Heart right ventricle (tissue), 16 donors: ENCODE measurements around the gene SND1. TPM values are rescaled to one million over a fixed set of nuclear protein-coding genes. Genes with fewer than 3 reads are reported as not detected.

ENCODE experiments used
- ATAC-seq, 8 donors: fragments of 200-7000 bp; cut with Tn5 transposase; one replicate each; pipeline ENCODE4 v1.9.1; 2020; ENCODE audit warnings: mild to moderate bottlenecking in 8 of 8, moderate library complexity in 8 of 8, moderate number of reproducible peaks in 1 of 8
- DNase-seq, 2 donors: peaks; one replicate each; pipeline ENCODE4 v3.0.0-alpha.2; 2020
- H3K27ac ChIP-seq, 10 donors: fragments of 200-600 bp; sonication (generic) in 2 of 10; one replicate each; pipeline versions ENCODE4 v1.5.0 to v1.8.0; 2020 to 2022; ENCODE audit warnings: mild to moderate bottlenecking in 3 of 10
- H3K27me3 ChIP-seq, 7 donors: fragments of 200-600 bp; one replicate each; pipeline ENCODE4 v1.8.0; 2021 to 2022; ENCODE audit warnings: mild to moderate bottlenecking in 2 of 7
- H3K36me3 ChIP-seq, 9 donors: fragments of 200-600 bp; sonication (generic) in 1 of 9; one replicate each; pipeline versions ENCODE4 v1.5.0 to v1.8.0; 2020 to 2022; ENCODE audit warnings: mild to moderate bottlenecking in 2 of 9
- H3K4me1 ChIP-seq, 9 donors: fragments of 200-600 bp; sonication (generic) in 1 of 9; one replicate each; pipeline versions ENCODE4 v1.5.0 to v1.8.0; 2020 to 2022; ENCODE audit warnings: mild to moderate bottlenecking in 4 of 9
- H3K4me3 ChIP-seq, 10 donors: fragments of 200-600 bp; sonication (generic) in 2 of 10; one replicate each; pipeline versions ENCODE4 v1.5.0 to v1.8.0; 2020 to 2022; ENCODE audit warnings: mild to moderate bottlenecking in 7 of 10, moderate library complexity in 2 of 10
- H3K9me3 ChIP-seq, 11 donors: fragments of 200-600 bp in 10 of 11; sonication (generic) in 2 of 11; one replicate each; pipeline versions ENCODE4 v1.5.0 to v1.8.0; 2013 to 2022; ENCODE audit warnings: mild to moderate bottlenecking in 2 of 11, control low read depth in 1 of 11, moderate library complexity in 1 of 11
- CTCF ChIP-seq, 9 donors: fragments of 200-600 bp; sonication (generic) in 2 of 9; IDR thresholded peaks; one replicate each; pipeline versions ENCODE4 v1.5.0 to v1.8.0; 2021 to 2022; ENCODE audit warnings: antibody characterized with exemption in 9 of 9, mild to moderate bottlenecking in 5 of 9, moderate library complexity in 1 of 9
- WGBS, 2 donors: extraction: QIAGEN DNeasy Blood & Tissue Kit; methylation state at CpG; one replicate each; pipeline ENCODE4 v1.1.7; 2013; ENCODE audit warnings: inconsistent platforms in 1 of 2; 5-methylcytosine and 5-hydroxymethylcytosine counted together
- intact Hi-C, 10 donors: fragments of 100-400 bp; cut with DNase I; formaldehyde crosslinking; loops; one replicate each; pipeline versions ENCODE4 v1.11.1 to v1.14.2; 2022
- polyA plus RNA-seq, 2 donors: library from polyadenylated mRNA; stranded (reverse); fragments of 200-250 nt; gene quantifications; one replicate each; pipeline ENCODE4 v1.2.3, GENCODE V29; 2013
- total RNA-seq, 10 donors: library from RNA; stranded (reverse); fragmentation: NEBNext Ultra II Directional in 3 of 10; extraction: Animal tissue kit (Norgen Biotek cat#: 25700) in 3 of 10; gene quantifications; one replicate each; pipeline versions ENCODE4 v1.2.1 to v1.2.4, GENCODE V29; 2021 to 2023
- donor health status: Arrhythmogenic right ventricular cardiomyopathy.
- donor health status: ischemic (EF 13 %, LVEDD 7.1; RV severe dilation, severe dysfunction).
- donor health status: healthy with polysubstance abuse.
- donor health status: DM: no; HTN: yes; CAD: no.
- donor health status: DM: no; HTN: no; CAD: no.
- donor health status: ischemic (EF 25% LVEDD 6.9; RV normal size, moderate dysfunction).
- donor health status: ischemic (EF 25% LVEDD 5.7; RV mildly dilated, moderate dysfunction).
- donor health status: healthy.
- donor health status: DM: yes; HTN: yes; CAD: no.
- donor health status: Ischemic cardiomyopathy.
- donor health status: ischemic (EF 35%, LVEDD 5.7; RV mildly dilated, moderate dysfunction).
- donor health status: nonischemic (EF 11% LVEDD 7.7; RV severe dilation, severe dysfunction).
- donor health status: DM: yes; HTN: yes; CAD: no.
- donor health status: PGD.
- donor health status: ischemic (EF 29% LVEDD 5.4; RV normal size, mild dysfunction).
- donor health status: nonischemic (EF 23%, LVEDD 6.1; RV moderate dilation, normal function).

SND1 gene
- total and polyA plus RNA-seq, 12 donors = 39.9 to 107 (median 80.8) TPM

DNA sequence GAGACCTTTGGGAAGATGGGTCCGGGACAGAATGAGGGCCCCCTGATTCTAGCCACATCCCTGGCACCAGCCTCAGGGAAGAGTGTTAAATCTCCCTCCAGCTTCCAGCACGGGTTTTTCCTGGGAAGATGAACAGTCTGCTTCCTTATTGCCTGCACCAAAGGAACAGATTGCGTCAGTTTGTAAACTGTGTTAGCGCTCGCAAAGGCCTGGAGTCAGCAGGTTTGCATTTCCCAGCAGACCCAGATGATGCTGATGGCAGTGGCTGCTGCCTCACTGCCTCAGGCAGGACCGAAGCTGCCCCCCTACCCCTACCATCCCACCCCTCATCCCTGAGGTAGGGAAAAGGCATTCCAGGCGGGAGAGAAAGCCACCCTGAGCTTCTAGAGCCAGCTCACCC is 413.9 kb downstream of the SND1 start:
- Histone ChIP-seq H3K27me3 (no peaks in the 10 kb centered on the region), H3K9me3 (no peaks in the 10 kb centered on the region), H3K4me3 (no peak overlapping the region), H3K36me3 (peaks cover 0 to 30% (median 0%) of the 10 kb centered on the region in 9 donors), H3K4me1 (no peaks in the 10 kb centered on the region), H3K27ac (no peak overlapping the region)
- DNase-seq (no peak), ATAC-seq (no peak)
- no peak for TF ChIP-seq CTCF (IDR thresholded peaks at IDR 0.05)
- intact Hi-C loops = no loop called here
- WGBS, 2 donors = 92 to 93% methylated on average over 7 of the region's 7 CpGs

DNA sequence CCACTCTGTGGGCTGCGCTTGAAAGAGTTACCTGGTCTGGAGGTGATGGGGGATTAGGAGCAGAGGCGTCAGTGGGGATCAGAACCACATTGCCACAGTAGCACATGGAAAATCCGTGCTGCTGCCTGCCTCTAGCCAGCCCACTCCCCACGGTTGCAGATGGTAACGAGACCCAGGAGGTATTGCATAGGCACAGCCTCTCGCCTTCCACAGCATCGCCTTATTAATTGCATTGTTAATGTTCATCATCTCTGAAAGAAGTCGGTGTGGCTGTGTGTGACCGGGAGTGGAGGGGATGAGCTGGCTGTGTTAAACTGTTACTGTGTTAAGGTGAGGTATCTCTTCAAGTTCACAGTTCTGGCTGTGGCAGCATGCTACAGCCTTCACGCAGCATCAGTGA is 414.4 kb downstream of the SND1 start:
- no peak overlapping the region for H3K27ac ChIP-seq
- H3K4me1 ChIP-seq = no peaks in the 10 kb centered on the region
- H3K27me3 ChIP-seq = no peaks in the 10 kb centered on the region
- no peak for DNase-seq
- WGBS, 2 donors = 95 to 97% methylated on average over 10 of the region's 10 CpGs
- intact Hi-C loops = no loop called here
- H3K36me3 ChIP-seq = peaks cover 0 to 28% (median 0%) of the 10 kb centered on the region in 9 donors
- no peaks in the 10 kb centered on the region for H3K9me3 ChIP-seq
- ATAC-seq = no peak
- no peak overlapping the region for H3K4me3 ChIP-seq
- no peak for TF ChIP-seq CTCF (IDR thresholded peaks at IDR 0.05)

- Histone ChIP-seq H3K4me1 (no peaks in the 10 kb centered on the region), H3K27me3 (no peaks in the 10 kb centered on the region), H3K9me3 (no peaks in the 10 kb centered on the region), H3K27ac (no peak overlapping the region), H3K36me3 (peaks cover 0 to 24% (median 0%) of the 10 kb centered on the region in 9 donors), H3K4me3 (no peak overlapping the region)
- no peak for ATAC-seq
- DNase-seq = no peak
- WGBS, 2 donors = 65 to 78% methylated on average over 5 of the region's 5 CpGs
- peak in 1 of 9 donors; percentile 10 for TF ChIP-seq CTCF (IDR thresholded peaks at IDR 0.05)
- intact Hi-C loops = no loop called here
These were observed 414.9 kb downstream of the SND1 start for GRCh38 chr7:128066858-128067257.

DNA sequence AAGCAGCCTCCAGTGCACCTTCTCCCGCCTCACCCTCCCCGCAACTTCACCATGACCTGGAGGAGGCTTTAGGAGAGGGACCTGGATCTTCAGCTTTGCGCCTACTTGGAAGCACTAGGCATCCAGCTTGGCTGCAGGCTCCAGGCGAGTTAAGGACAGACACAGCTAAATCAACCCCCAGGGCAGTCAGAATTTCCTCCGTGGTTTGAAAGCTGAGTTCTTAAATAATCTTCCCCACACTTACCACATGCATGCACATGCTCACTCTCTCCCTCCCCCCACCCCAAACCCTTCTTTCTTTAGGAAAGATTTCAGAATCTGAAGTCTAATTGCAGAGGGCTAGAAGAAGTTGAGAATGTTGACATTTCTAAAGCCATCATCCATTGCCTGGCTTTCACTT is 416.0 kb downstream of the SND1 start:
- Histone ChIP-seq H3K4me1 (no peaks in the 10 kb centered on the region), H3K27ac (no peak overlapping the region), H3K27me3 (no peaks in the 10 kb centered on the region), H3K4me3 (no peak overlapping the region), H3K9me3 (no peaks in the 10 kb centered on the region), H3K36me3 (peaks cover 0 to 28% (median 0%) of the 10 kb centered on the region in 9 donors)
- DNase-seq = no peak
- WGBS, 2 donors = 91 to 93% methylated on average over 5 of the region's 5 CpGs
- ATAC-seq = no peak
- intact Hi-C loops = no loop called here
- TF ChIP-seq CTCF (IDR thresholded peaks at IDR 0.05) = no peak
